Umbilical cord (tissue), 2 donors: ENCODE data around the gene RPAP2. TPM values are rescaled to one million over a fixed set of nuclear protein-coding genes. Genes with fewer than 3 reads are reported as not detected.
A peak's percentile ranks its signal among the peaks of the same experiment; 100 is the strongest.
"Not testable (repeated sequence)": the region's sequence is repeated elsewhere in the genome, so short reads cannot be mapped to it uniquely, and the experiment has no call there.

ENCODE experiments used
- DNase-seq: peaks from one replicate; pipeline ENCODE4 v3.0.0-alpha.2; 2015; ENCODE audit warnings: low spot score
- total RNA-seq: library from RNA; depleted of rRNA; stranded (reverse); fragments of >200 nt; gene quantifications from one replicate; pipeline ENCODE4 v1.2.3, GENCODE V29; 2014; ENCODE audit warnings: low replicate concordance; ENCODE audit not compliant: insufficient read depth

Gene RPAP2
- total RNA-seq, 1 donor from 2014 or later: 13.2 TPM

GRCh38 chr1:92323473-92324453 lies 24.9 kb downstream of the RPAP2 start:
- no peak for DNase-seq

- no peak for DNase-seq
These were observed 25.9 kb downstream of the RPAP2 start for GRCh38 chr1:92324784-92325183.

GRCh38 chr1:92326681-92327080 lies 27.8 kb downstream of the RPAP2 start:
- no peak for DNase-seq

GRCh38 chr1:92327794-92328193 lies 28.9 kb downstream of the RPAP2 start:
- DNase-seq: no peak

GRCh38 chr1:92329347-92330129 lies 30.7 kb downstream of the RPAP2 start:
- no peak for DNase-seq

GRCh38 chr1:92333668-92334067 lies 34.8 kb downstream of the RPAP2 start:
- DNase-seq: no peak

GRCh38 chr1:92340154-92340553 lies 41.3 kb downstream of the RPAP2 start:
- DNase-seq: no peak

GRCh38 chr1:92342401-92342800 lies 43.5 kb downstream of the RPAP2 start:
- DNase-seq: no peak

GRCh38 chr1:92343061-92343460 lies 44.2 kb downstream of the RPAP2 start:
- DNase-seq: no peak

- DNase-seq: no peak
These were observed 48.2 kb downstream of the RPAP2 start for GRCh38 chr1:92346866-92347640.

GRCh38 chr1:92352856-92353255 lies 54.0 kb downstream of the RPAP2 start:
- no peak for DNase-seq

- no peak for DNase-seq
These were observed 55.4 kb downstream of the RPAP2 start for GRCh38 chr1:92354259-92354658.

- DNase-seq: peak; percentile 25
These were observed 58.1 kb downstream of the RPAP2 start for GRCh38 chr1:92356956-92357355.

GRCh38 chr1:92359382-92359781 lies 60.5 kb downstream of the RPAP2 start:
- DNase-seq: not testable (repeated sequence)

- DNase-seq: no peak
These were observed 61.1 kb downstream of the RPAP2 start for GRCh38 chr1:92359986-92360385.

GRCh38 chr1:92362970-92363369 lies 64.1 kb downstream of the RPAP2 start:
- no peak for DNase-seq

GRCh38 chr1:92363401-92363800 lies 64.5 kb downstream of the RPAP2 start:
- DNase-seq: no peak

GRCh38 chr1:92365378-92366039 lies 66.7 kb downstream of the RPAP2 start:
- DNase-seq: no peak

GRCh38 chr1:92366040-92366395 lies 67.2 kb downstream of the RPAP2 start:
- no peak for DNase-seq

GRCh38 chr1:92367496-92367895 lies 68.6 kb downstream of the RPAP2 start:
- no peak for DNase-seq

GRCh38 chr1:92372164-92372563 lies 73.3 kb downstream of the RPAP2 start:
- no peak for DNase-seq
